ENCODE measurements around the gene FUT8. TPM values are rescaled to one million over a fixed set of nuclear protein-coding genes. Genes with fewer than 3 reads are reported as not detected.

The FUT8 gene
- total RNA-seq, 1 experiment from 2014 or later: 42.3 TPM

DNA sequence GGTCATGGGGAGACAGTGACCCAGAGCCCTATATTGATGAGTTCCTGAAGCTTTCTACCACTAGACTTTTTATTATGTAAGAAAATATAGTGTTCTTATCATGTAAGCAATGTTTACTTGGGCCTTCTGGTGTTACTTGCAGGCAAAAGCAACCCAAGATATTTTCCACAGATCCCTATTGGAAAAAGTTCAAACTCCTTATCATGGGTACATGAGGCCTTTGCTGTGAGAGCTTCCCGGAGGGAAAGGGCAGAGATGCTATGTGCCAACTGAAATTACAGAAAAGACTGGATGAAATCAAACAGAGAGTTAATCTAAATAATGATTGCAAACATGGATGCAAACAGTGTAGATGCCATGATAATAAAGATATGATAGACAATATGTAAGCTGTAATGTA lies 361.5 kb downstream of the FUT8 start:
- no peaks in the 10 kb centered on the region for H3K36me3 ChIP-seq (ENCODE audit: control insufficient read depth in 1 of 2, insufficient read depth in 2 of 2, low read length in 2 of 2)
- no peak overlapping the region for H3K9ac ChIP-seq (ENCODE audit: low read length)
- no peaks in the 10 kb centered on the region for H3K79me2 ChIP-seq (ENCODE audit: insufficient read depth, low read length)
- CTCF ChIA-PET: no interaction called here
- no peaks in the 10 kb centered on the region for H3K9me2 ChIP-seq (ENCODE audit: insufficient read depth)
- DNase-seq (ENCODE audit: low read depth, low spot score): no peak
- H3K27me3 ChIP-seq (ENCODE audit: insufficient read depth, low read length): no peaks in the 10 kb centered on the region
- no peaks in the 10 kb centered on the region for H3K9me3 ChIP-seq (ENCODE audit: control insufficient read depth in 1 of 2, insufficient read depth in 1 of 2, low read depth in 1 of 2, low read length in 2 of 2)
- POLR2A ChIA-PET: no interaction called here
- no peak overlapping the region for H3K4me3 ChIP-seq (replicated peaks in 1 of 2; ENCODE audit: low read depth in 1 of 2, low read length in 2 of 2)
- H3K4me2 ChIP-seq (ENCODE audit: low read length): no peak overlapping the region
- RAD21 ChIA-PET (ENCODE audit: low non-redundant PET in 1 of 2, low total read pairs in 2 of 2, uncharacterized antibody in 2 of 2, unreplicated experiment in 2 of 2): no interaction called here
- H3K27ac ChIP-seq (ENCODE audit: low read depth, low read length): no peak overlapping the region
- no peaks in the 10 kb centered on the region for H3K4me1 ChIP-seq (ENCODE audit: control insufficient read depth in 1 of 2, insufficient read depth in 2 of 2, low read length in 2 of 2)
- intact Hi-C loops (cut with micrococcal nuclease): no loop called here
- no peak for ATAC-seq
- H2AFZ ChIP-seq (ENCODE audit: low read depth, low read length, poor library complexity, severe bottlenecking): no peak overlapping the region
- TF ChIP-seq POLR2A (IDR thresholded peaks at IDR 0.05; ENCODE audit: borderline replicate concordance, extremely low read depth, insufficient read depth, insufficient read length): no peak
- TF ChIP-seq YY1 (IDR thresholded peaks at IDR 0.05; ENCODE audit: extremely low read depth, insufficient replicate concordance, low read depth, low read length): no peak
- TF ChIP-seq EZH2 (IDR thresholded peaks at IDR 0.05): no peak
- no peak for TF ChIP-seq JUND (IDR thresholded peaks at IDR 0.05)
- TF ChIP-seq, protein P1, sequence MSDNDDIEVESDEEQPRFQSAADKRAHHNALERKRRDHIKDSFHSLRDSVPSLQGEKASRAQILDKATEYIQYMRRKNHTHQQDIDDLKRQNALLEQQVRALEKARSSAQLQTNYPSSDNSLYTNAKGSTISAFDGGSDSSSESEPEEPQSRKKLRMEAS (IDR thresholded peaks at IDR 0.05): no peak
- TF ChIP-seq, protein P2, sequence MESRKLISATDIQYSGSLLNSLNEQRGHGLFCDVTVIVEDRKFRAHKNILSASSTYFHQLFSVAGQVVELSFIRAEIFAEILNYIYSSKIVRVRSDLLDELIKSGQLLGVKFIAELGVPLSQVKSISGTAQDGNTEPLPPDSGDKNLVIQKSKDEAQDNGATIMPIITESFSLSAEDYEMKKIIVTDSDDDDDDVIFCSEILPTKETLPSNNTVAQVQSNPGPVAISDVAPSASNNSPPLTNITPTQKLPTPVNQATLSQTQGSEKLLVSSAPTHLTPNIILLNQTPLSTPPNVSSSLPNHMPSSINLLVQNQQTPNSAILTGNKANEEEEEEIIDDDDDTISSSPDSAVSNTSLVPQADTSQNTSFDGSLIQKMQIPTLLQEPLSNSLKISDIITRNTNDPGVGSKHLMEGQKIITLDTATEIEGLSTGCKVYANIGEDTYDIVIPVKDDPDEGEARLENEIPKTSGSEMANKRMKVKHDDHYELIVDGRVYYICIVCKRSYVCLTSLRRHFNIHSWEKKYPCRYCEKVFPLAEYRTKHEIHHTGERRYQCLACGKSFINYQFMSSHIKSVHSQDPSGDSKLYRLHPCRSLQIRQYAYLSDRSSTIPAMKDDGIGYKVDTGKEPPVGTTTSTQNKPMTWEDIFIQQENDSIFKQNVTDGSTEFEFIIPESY (IDR thresholded peaks at IDR 0.05; ENCODE audit: extremely low read depth, insufficient replicate concordance, low read length): no peak
- TF ChIP-seq FOSL1 (IDR thresholded peaks at IDR 0.05; ENCODE audit: low read depth): no peak
- TF ChIP-seq, protein P3, sequence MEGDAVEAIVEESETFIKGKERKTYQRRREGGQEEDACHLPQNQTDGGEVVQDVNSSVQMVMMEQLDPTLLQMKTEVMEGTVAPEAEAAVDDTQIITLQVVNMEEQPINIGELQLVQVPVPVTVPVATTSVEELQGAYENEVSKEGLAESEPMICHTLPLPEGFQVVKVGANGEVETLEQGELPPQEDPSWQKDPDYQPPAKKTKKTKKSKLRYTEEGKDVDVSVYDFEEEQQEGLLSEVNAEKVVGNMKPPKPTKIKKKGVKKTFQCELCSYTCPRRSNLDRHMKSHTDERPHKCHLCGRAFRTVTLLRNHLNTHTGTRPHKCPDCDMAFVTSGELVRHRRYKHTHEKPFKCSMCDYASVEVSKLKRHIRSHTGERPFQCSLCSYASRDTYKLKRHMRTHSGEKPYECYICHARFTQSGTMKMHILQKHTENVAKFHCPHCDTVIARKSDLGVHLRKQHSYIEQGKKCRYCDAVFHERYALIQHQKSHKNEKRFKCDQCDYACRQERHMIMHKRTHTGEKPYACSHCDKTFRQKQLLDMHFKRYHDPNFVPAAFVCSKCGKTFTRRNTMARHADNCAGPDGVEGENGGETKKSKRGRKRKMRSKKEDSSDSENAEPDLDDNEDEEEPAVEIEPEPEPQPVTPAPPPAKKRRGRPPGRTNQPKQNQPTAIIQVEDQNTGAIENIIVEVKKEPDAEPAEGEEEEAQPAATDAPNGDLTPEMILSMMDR (IDR thresholded peaks at IDR 0.05 in 2 of 3, conservative IDR thresholded peaks at IDR 0.05 in 1 of 3; ENCODE audit: borderline replicate concordance in 1 of 3, insufficient read depth in 1 of 3, low read depth in 2 of 3, low read length in 2 of 3): no peak
- TF ChIP-seq, protein P4, sequence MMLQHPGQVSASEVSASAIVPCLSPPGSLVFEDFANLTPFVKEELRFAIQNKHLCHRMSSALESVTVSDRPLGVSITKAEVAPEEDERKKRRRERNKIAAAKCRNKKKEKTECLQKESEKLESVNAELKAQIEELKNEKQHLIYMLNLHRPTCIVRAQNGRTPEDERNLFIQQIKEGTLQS (IDR thresholded peaks at IDR 0.05): no peak
- TF ChIP-seq CEBPB (IDR thresholded peaks at IDR 0.05; ENCODE audit: low read depth): no peak
- TF ChIP-seq RAD21 (IDR thresholded peaks at IDR 0.05; ENCODE audit: low read depth): no peak
- TF ChIP-seq SP1 (IDR thresholded peaks at IDR 0.05; ENCODE audit: low read depth): no peak
- no peak for TF ChIP-seq CBX3 (IDR thresholded peaks at IDR 0.05; ENCODE audit: low read depth)
- TF ChIP-seq SIN3A (IDR thresholded peaks at IDR 0.05; ENCODE audit: low read depth): no peak
- TF ChIP-seq EGR1 (IDR thresholded peaks at IDR 0.05; ENCODE audit: low read depth): no peak
- H4K20me1 ChIP-seq (ENCODE audit: insufficient read depth): no peaks in the 10 kb centered on the region
- BruUV-seq (replicated peaks): no TSS peak

Data from HCT116 (cell line).